Measurements from ENCODE around the gene MAN1A1. TPM values are rescaled to one million over a fixed set of nuclear protein-coding genes. Genes with fewer than 3 reads are reported as not detected.

Gene MAN1A1
- total RNA-seq, 1 donor from 2014 or later: 18.3 TPM

GRCh38 chr6:119140196-119141140 is 209.1 kb downstream of the MAN1A1 start:
- intact Hi-C loops (cut with micrococcal nuclease): no loop called here
- DNase-seq (no peak), ATAC-seq (no peak)

GRCh38 chr6:119138906-119139541 is 210.5 kb downstream of the MAN1A1 start:
- DNase-seq (no peak), ATAC-seq (no peak)
- intact Hi-C loops (cut with micrococcal nuclease): no loop called here

- intact Hi-C loops (cut with micrococcal nuclease): no loop called here
- ATAC-seq: no peak
- DNase-seq: no peak
Measured at GRCh38 chr6:119137194-119138072, 212.1 kb downstream of the MAN1A1 start.

- no peak for ATAC-seq
- intact Hi-C loops (cut with micrococcal nuclease): no loop called here
- DNase-seq: no peak
Measured at GRCh38 chr6:119134752-119135151, 214.8 kb downstream of the MAN1A1 start.

- intact Hi-C loops (cut with micrococcal nuclease): no loop called here
- DNase-seq: no peak
Measured at GRCh38 chr6:119133400-119133799, 216.2 kb downstream of the MAN1A1 start.

GRCh38 chr6:119132261-119132981 is 217.1 kb downstream of the MAN1A1 start:
- ATAC-seq: peak; percentile 18
- DNase-seq: no peak
- intact Hi-C loops (cut with micrococcal nuclease): no loop called here

More at GRCh38 chr6:119133400-119133799, 216.2 kb downstream of the MAN1A1 start:
- ATAC-seq: no peak

- DNase-seq (no peak), ATAC-seq (no peak)
- intact Hi-C loops (cut with micrococcal nuclease): no loop called here
Measured at GRCh38 chr6:119129968-119130484, 219.5 kb downstream of the MAN1A1 start.

- DNase-seq (no peak), ATAC-seq (peak; percentile 71)
- intact Hi-C loops (cut with micrococcal nuclease): no loop called here
Measured at GRCh38 chr6:119129148-119129967, 220.2 kb downstream of the MAN1A1 start.

- ATAC-seq: no peak
- intact Hi-C loops (cut with micrococcal nuclease): no loop called here
- no peak for DNase-seq
Measured at GRCh38 chr6:119128252-119128912, 221.2 kb downstream of the MAN1A1 start.

- intact Hi-C loops (cut with micrococcal nuclease): no loop called here
- DNase-seq: no peak
- ATAC-seq: no peak
Measured at GRCh38 chr6:119127627-119128026, 221.9 kb downstream of the MAN1A1 start.
